Astrocyte (in vitro differentiated cells and primary cell): ENCODE results near the gene INSYN1.

Experiments used
- CTCF ChIP-seq: IDR thresholded peaks from 2 replicates; pipeline ENCODE4 v1.5.1; 2011; ENCODE audit warnings: low read depth, mild to moderate bottlenecking, inconsistent platforms, low read length, moderate library complexity; ENCODE audit not compliant: insufficient read depth
- EZH2 ChIP-seq: IDR thresholded peaks from 2 replicates; pipeline ENCODE4 v1.6.1; 2012; ENCODE audit warnings: mild to moderate bottlenecking, low read length, inconsistent platforms; ENCODE audit not compliant: insufficient read depth

- no peak for TF ChIP-seq EZH2
- TF ChIP-seq CTCF = no peak
These were observed 5.3 kb upstream of the INSYN1 start for GRCh38 chr15:73758461-73758860.
